Activated CD8-positive, alpha-beta T cell treated with anti-CD3 and anti-CD28 coated beads, Interleukin-2, amount 10 ng/mL, durations not matched to agents 7 days and 5 days (primary cell): ENCODE data around the gene TMEM232. TPM values are rescaled to one million over a fixed set of nuclear protein-coding genes. Genes with fewer than 3 reads are reported as not detected.

ENCODE experiments used
- ATAC-seq: fragments of 150-1000 bp; cut with Tn5 transposase; one replicate; pipeline ENCODE4 v1.10.0; 2021; ENCODE audit warnings: moderate library complexity
- CTCF ChIA-PET: fragments of 350-600 bp; sonication (Branson Sonifier 250); formaldehyde crosslinking; loops from one replicate; lab custom pipeline; 2021; ENCODE audit warnings: antibody characterized with exemption; lab: Charles Lee
- POLR2A ChIA-PET: fragments of 350-600 bp; sonication (Branson Sonifier 250); formaldehyde crosslinking; loops from one replicate; lab custom pipeline; 2021; ENCODE audit warnings: antibody characterized with exemption; lab: Charles Lee
- DNase-seq: peaks from one replicate; pipeline ENCODE4 v3.0.0-alpha.2; 2020
- H3K27ac Mint-ChIP-seq: one replicate; pipeline ENCODE4 v1.8.0; 2021; ENCODE audit warnings: mild to moderate bottlenecking, mixed read lengths
- H3K27me3 Mint-ChIP-seq: one replicate; pipeline ENCODE4 v1.8.0; 2021; ENCODE audit warnings: low read depth, mixed read lengths
- H3K36me3 Mint-ChIP-seq: one replicate; pipeline ENCODE4 v1.8.0; 2021; ENCODE audit warnings: low read depth, mixed read lengths
- H3K4me1 Mint-ChIP-seq: one replicate; pipeline ENCODE4 v1.8.0; 2021; ENCODE audit warnings: low read depth, mixed read lengths
- H3K4me3 Mint-ChIP-seq: one replicate; pipeline ENCODE4 v1.8.0; 2021; ENCODE audit warnings: mild to moderate bottlenecking, mixed read lengths
- H3K9me3 Mint-ChIP-seq: one replicate; pipeline ENCODE4 v1.8.0; 2022; ENCODE audit warnings: mixed read lengths; ENCODE audit not compliant: insufficient read depth
- total RNA-seq, 2 experiments: library from RNA; stranded (reverse); gene quantifications; one replicate each; pipeline ENCODE4 v1.2.3, GENCODE V29; 2021

Gene TMEM232
- total RNA-seq: under 1 TPM; 0.26 to 0.47 TPM

GRCh38 chr5:110726249-110727024 lies at the start of gene TMEM232:
TMEM232 (minus strand) TSS chr5:110726671; CDS start chr5:110667352, 59,319 bp downstream.
- Mint-ChIP-seq H3K4me1 (peaks cover 9% of the 10 kb centered on the region), H3K27ac (peak within 1 kb of the TSS; percentile 36), H3K9me3 (no peaks in the 10 kb centered on the region), H3K27me3 (no peaks in the 10 kb centered on the region), H3K36me3 (no peaks in the 10 kb centered on the region), H3K4me3 (peak within 1 kb of the TSS; percentile 80)
- ChIA-PET CTCF (no interaction called here), POLR2A (interaction anchor here (0.7 kb wide), 1 partner anchor 12 kb away, joined by 3 read pairs; the partner anchor contains the start of gene SLC25A46)
- DNase-seq (peak; percentile 74), ATAC-seq (peak; percentile 100)

DNA sequence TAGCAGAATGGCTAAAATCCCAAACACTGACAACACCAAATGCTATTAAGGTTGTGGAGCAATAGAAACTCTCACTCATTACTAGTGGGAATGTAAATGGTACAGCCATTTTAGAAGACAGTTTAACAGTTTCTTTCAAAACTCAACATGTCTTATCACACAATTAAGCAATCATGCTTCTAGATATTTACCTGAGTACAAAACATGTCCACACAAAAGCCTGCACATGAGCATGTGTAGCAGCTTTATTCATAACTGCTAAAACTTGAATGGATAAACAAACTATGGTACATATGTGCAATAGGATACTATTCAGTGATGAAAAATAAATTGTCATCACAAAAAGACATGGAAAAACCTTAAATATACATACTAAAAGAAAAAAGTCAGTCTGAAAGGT lies 43.8 kb upstream of the TMEM232 start:
- POLR2A ChIA-PET: no interaction called here
- Mint-ChIP-seq H3K4me1 (no peaks in the 10 kb centered on the region), H3K4me3 (no peak overlapping the region), H3K27me3 (peaks cover 24% of the 10 kb centered on the region), H3K27ac (no peak overlapping the region), H3K9me3 (no peaks in the 10 kb centered on the region), H3K36me3 (peaks cover under 1% of the 10 kb centered on the region)
- DNase-seq (no peak), ATAC-seq (no peak)
- CTCF ChIA-PET: no interaction called here

DNA sequence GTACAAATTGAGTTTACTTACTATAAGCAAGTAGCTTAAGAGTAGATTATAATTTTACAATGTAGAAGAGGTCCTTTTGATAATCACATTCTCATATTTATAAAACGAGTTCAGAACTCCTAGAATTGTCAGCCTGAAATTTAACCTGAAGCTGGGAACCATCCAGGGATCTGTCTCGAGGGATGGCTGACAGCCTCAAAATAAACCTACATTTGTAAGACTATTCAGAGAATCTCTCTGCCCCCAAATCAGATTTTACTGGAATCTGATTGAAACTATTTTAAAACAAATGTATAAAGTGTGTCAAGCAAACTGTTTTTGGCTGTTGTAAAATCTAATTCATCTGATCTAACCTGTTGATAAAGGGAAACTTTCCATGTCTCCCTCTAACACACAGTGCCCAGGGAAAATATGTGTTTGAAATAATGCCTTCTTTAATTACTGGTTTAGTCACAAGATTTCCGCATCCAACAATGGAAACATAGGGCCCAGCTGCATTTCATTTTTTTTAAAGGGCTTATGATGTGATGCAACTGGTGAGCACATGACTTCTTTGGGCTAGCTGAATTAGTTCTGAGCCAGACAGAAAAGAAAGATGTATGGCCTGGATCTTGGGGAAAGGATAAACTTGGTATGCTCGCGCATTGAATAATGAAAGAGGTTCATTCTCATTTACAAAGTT lies 42.7 kb upstream of the TMEM232 start:
- peaks cover 24% of the 10 kb centered on the region for H3K27me3 Mint-ChIP-seq
- H3K36me3 Mint-ChIP-seq: peaks cover 7% of the 10 kb centered on the region
- H3K4me1 Mint-ChIP-seq: no peaks in the 10 kb centered on the region
- no peak overlapping the region for H3K4me3 Mint-ChIP-seq
- ATAC-seq (no peak), DNase-seq (no peak)
- no peak overlapping the region for H3K27ac Mint-ChIP-seq
- ChIA-PET CTCF (no interaction called here), POLR2A (no interaction called here)
- no peaks in the 10 kb centered on the region for H3K9me3 Mint-ChIP-seq

- ATAC-seq: no peak
- peaks cover 7% of the 10 kb centered on the region for H3K36me3 Mint-ChIP-seq
- H3K27me3 Mint-ChIP-seq: peaks cover 24% of the 10 kb centered on the region
- H3K4me3 Mint-ChIP-seq: no peak overlapping the region
- POLR2A ChIA-PET: no interaction called here
- CTCF ChIA-PET: interaction anchor here (1.2 kb wide), 1 partner anchor 12 kb away, joined by 3 read pairs; no protein-coding TSS in a partner anchor
- H3K27ac Mint-ChIP-seq: no peak overlapping the region
- no peak for DNase-seq
- no peaks in the 10 kb centered on the region for H3K4me1 Mint-ChIP-seq
- no peaks in the 10 kb centered on the region for H3K9me3 Mint-ChIP-seq
Observed at GRCh38 chr5:110768138-110768860, 41.8 kb upstream of the TMEM232 start.

GRCh38 chr5:110760158-110760557 lies 33.7 kb upstream of the TMEM232 start:
- no peak overlapping the region for H3K4me3 Mint-ChIP-seq
- H3K27me3 Mint-ChIP-seq: no peaks in the 10 kb centered on the region
- H3K27ac Mint-ChIP-seq: no peak overlapping the region
- ATAC-seq: no peak
- ChIA-PET POLR2A (no interaction called here), CTCF (no interaction called here)
- no peak for DNase-seq
- no peaks in the 10 kb centered on the region for H3K9me3 Mint-ChIP-seq
- H3K4me1 Mint-ChIP-seq: no peaks in the 10 kb centered on the region
- peaks cover 23% of the 10 kb centered on the region for H3K36me3 Mint-ChIP-seq

- H3K27ac Mint-ChIP-seq: no peak overlapping the region
- peak; percentile 47 for DNase-seq
- no peak for ATAC-seq
- peaks cover 31% of the 10 kb centered on the region for H3K36me3 Mint-ChIP-seq
- POLR2A ChIA-PET: interaction anchor here (0.6 to 1.1 kb wide), 2 partner anchors 18 to 468 kb away, joined by 3 read pairs; partner anchors contain the start of gene SLC25A46
- no peaks in the 10 kb centered on the region for H3K27me3 Mint-ChIP-seq
- CTCF ChIA-PET: interaction anchor here (1.0 to 2.2 kb wide), 6 partner anchors 10 to 336 kb away, joined by 3 to 13 read pairs (median 6); partner anchors contain the start of gene SLC25A46
- H3K4me1 Mint-ChIP-seq: peaks cover 26% of the 10 kb centered on the region
- H3K9me3 Mint-ChIP-seq: no peaks in the 10 kb centered on the region
- no peak overlapping the region for H3K4me3 Mint-ChIP-seq
Observed at GRCh38 chr5:110757118-110757729, 30.8 kb upstream of the TMEM232 start.

- H3K27me3 Mint-ChIP-seq: no peaks in the 10 kb centered on the region
- H3K9me3 Mint-ChIP-seq: no peaks in the 10 kb centered on the region
- H3K4me1 Mint-ChIP-seq: peaks cover 44% of the 10 kb centered on the region
- H3K4me3 Mint-ChIP-seq: no peak overlapping the region
- ChIA-PET CTCF (no interaction called here), POLR2A (interaction anchor here (4.7 kb wide), 1 partner anchor 14 kb away, joined by 47 read pairs; the partner anchor contains the start of gene SLC25A46)
- no peak for DNase-seq
- H3K36me3 Mint-ChIP-seq: peaks cover 45% of the 10 kb centered on the region
- peak overlapping the region; percentile 23 for H3K27ac Mint-ChIP-seq
- ATAC-seq: no peak
Observed at GRCh38 chr5:110754181-110754580, 27.7 kb upstream of the TMEM232 start.

DNA sequence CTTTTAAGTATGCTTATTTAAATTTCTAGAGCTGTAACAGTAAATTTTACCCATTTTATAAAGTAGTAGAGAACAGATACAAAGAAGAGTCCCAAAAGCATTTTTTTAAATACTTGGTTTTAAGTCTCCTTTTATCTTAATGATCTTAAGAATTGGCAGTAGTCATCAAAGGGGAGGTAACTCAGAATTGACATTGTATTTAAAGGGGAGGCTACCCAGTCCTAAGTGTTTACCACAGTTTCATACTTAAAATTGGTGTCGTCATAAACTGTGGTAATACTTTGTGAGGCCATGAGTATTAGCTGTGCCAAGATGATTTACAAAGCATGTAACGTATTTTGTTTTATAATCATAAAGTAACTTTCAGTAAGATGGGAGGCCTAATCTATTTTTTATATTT lies 27.1 kb upstream of the TMEM232 start:
- Mint-ChIP-seq H3K27me3 (no peaks in the 10 kb centered on the region), H3K27ac (no peak overlapping the region), H3K36me3 (peaks cover 51% of the 10 kb centered on the region), H3K4me1 (peaks cover 44% of the 10 kb centered on the region), H3K9me3 (no peaks in the 10 kb centered on the region), H3K4me3 (no peak overlapping the region)
- DNase-seq: no peak
- ChIA-PET POLR2A (interaction anchor here (4.7 kb wide), 1 partner anchor 14 kb away, joined by 47 read pairs; the partner anchor contains the start of gene SLC25A46), CTCF (interaction anchor here (1.0 to 1.4 kb wide), 3 partner anchors 17 to 470 kb away, joined by 3 to 4 read pairs (median 3); partner anchors contain the start of genes CAMK4 and WDR36)
- ATAC-seq: no peak

- Mint-ChIP-seq H3K36me3 (peaks cover 52% of the 10 kb centered on the region), H3K4me1 (peaks cover 44% of the 10 kb centered on the region), H3K27ac (peak overlapping the region; percentile 76), H3K27me3 (no peaks in the 10 kb centered on the region), H3K9me3 (no peaks in the 10 kb centered on the region), H3K4me3 (peak overlapping the region; percentile 49)
- no peak for DNase-seq
- POLR2A ChIA-PET: interaction anchor here (4.7 kb wide), 1 partner anchor 13 kb away, joined by 47 read pairs; the partner anchor contains the start of gene SLC25A46
- peak; percentile 28 for ATAC-seq
- CTCF ChIA-PET: interaction anchor here (1.0 to 1.4 kb wide), 3 partner anchors 17 to 471 kb away, joined by 3 to 4 read pairs (median 3); partner anchors contain the start of genes CAMK4 and WDR36
Observed at GRCh38 chr5:110752953-110753352, 26.5 kb upstream of the TMEM232 start.

GRCh38 chr5:110751902-110752762 lies 25.7 kb upstream of the TMEM232 start:
- POLR2A ChIA-PET: interaction anchor here (4.7 kb wide), 1 partner anchor 12 kb away, joined by 47 read pairs; the partner anchor contains the start of gene SLC25A46
- Mint-ChIP-seq H3K36me3 (peaks cover 53% of the 10 kb centered on the region), H3K27ac (peak overlapping the region; percentile 76), H3K4me3 (peak overlapping the region; percentile 49), H3K9me3 (no peaks in the 10 kb centered on the region), H3K4me1 (peaks cover 44% of the 10 kb centered on the region), H3K27me3 (no peaks in the 10 kb centered on the region)
- peak; percentile 68 for DNase-seq
- CTCF ChIA-PET: interaction anchor here (0.9 to 1.4 kb wide), 5 partner anchors 11 to 472 kb away, joined by 3 to 4 read pairs (median 3); partner anchors contain the start of genes CAMK4, SLC25A46 and WDR36
- peak; percentile 90 for ATAC-seq
